Astrocyte (in vitro differentiated cells and primary cell): ENCODE results near the gene ULK4. TPM values are rescaled to one million over a fixed set of nuclear protein-coding genes. Genes with fewer than 3 reads are reported as not detected.

ENCODE experiments used
- DNase-seq: peaks from one replicate; pipeline ENCODE4 v3.0.0-alpha.2; 2010; ENCODE audit warnings: low read depth
- FAIRE-seq: peaks from 2 replicates; lab custom pipeline; 2011; peaks lifted over from hg19 to GRCh38; lab: Jason Lieb, UNC
- H2AFZ ChIP-seq: 2 replicates; pipeline ENCODE4 v1.6.0; 2012; ENCODE audit warnings: low read depth, low read length, inconsistent platforms
- H3K27ac ChIP-seq: 2 replicates; pipeline ENCODE4 v1.5.1; 2011; ENCODE audit warnings: low read depth, low read length, inconsistent platforms
- H3K27me3 ChIP-seq: 2 replicates; pipeline ENCODE4 v1.6.0; 2011; ENCODE audit warnings: low read length, inconsistent platforms; ENCODE audit not compliant: insufficient read depth
- H3K36me3 ChIP-seq: 2 replicates; pipeline ENCODE4 v1.5.1; 2011; ENCODE audit warnings: low read length, inconsistent platforms; ENCODE audit not compliant: insufficient read depth
- H3K4me1 ChIP-seq: 2 replicates; pipeline ENCODE4 v1.5.1; 2011; ENCODE audit warnings: low read length, inconsistent platforms; ENCODE audit not compliant: insufficient read depth
- H3K4me2 ChIP-seq: 2 replicates; pipeline ENCODE4 v1.6.0; 2012; ENCODE audit warnings: low read length, inconsistent platforms
- H3K4me3 ChIP-seq: 2 replicates; pipeline ENCODE4 v1.5.1; 2011; ENCODE audit warnings: low read depth, mild to moderate bottlenecking, low read length, inconsistent platforms; ENCODE audit not compliant: insufficient read depth
- H3K79me2 ChIP-seq: 2 replicates; pipeline ENCODE4 v1.6.0; 2012; ENCODE audit warnings: mild to moderate bottlenecking, low read length, inconsistent platforms; ENCODE audit not compliant: insufficient read depth
- H3K9ac ChIP-seq: 2 replicates; pipeline ENCODE4 v1.6.0; 2012; ENCODE audit warnings: mild to moderate bottlenecking, low read length, inconsistent platforms
- H3K9me3 ChIP-seq: 2 replicates; pipeline ENCODE4 v1.5.1; 2012; ENCODE audit warnings: low read depth, mild to moderate bottlenecking, low read length, inconsistent platforms; ENCODE audit not compliant: insufficient read depth
- H4K20me1 ChIP-seq: 2 replicates; pipeline ENCODE4 v1.6.0; 2012; ENCODE audit warnings: low read length, inconsistent platforms; ENCODE audit not compliant: insufficient read depth
- H3K27ac Mint-ChIP-seq: one replicate; pipeline ENCODE4 v1.8.0; 2021; ENCODE audit warnings: mild to moderate bottlenecking, mixed read lengths; ENCODE audit not compliant: unreplicated experiment
- H3K27me3 Mint-ChIP-seq: one replicate; pipeline ENCODE4 v1.8.0; 2021; ENCODE audit warnings: low read depth, mixed read lengths; ENCODE audit not compliant: unreplicated experiment
- H3K36me3 Mint-ChIP-seq: one replicate; pipeline ENCODE4 v1.8.0; 2021; ENCODE audit warnings: low read depth, mixed read lengths; ENCODE audit not compliant: unreplicated experiment
- H3K4me1 Mint-ChIP-seq: one replicate; pipeline ENCODE4 v1.8.0; 2021; ENCODE audit warnings: low read depth, mixed read lengths; ENCODE audit not compliant: unreplicated experiment
- H3K4me3 Mint-ChIP-seq: one replicate; pipeline ENCODE4 v1.8.0; 2021; ENCODE audit warnings: mild to moderate bottlenecking, moderate library complexity, mixed read lengths; ENCODE audit not compliant: unreplicated experiment
- H3K9me3 Mint-ChIP-seq: one replicate; pipeline ENCODE4 v1.8.0; 2021; ENCODE audit warnings: mild to moderate bottlenecking, mixed read lengths; ENCODE audit not compliant: unreplicated experiment
- CTCF ChIP-seq: IDR thresholded peaks from 2 replicates; pipeline ENCODE4 v1.5.1; 2011; ENCODE audit warnings: low read depth, mild to moderate bottlenecking, inconsistent platforms, low read length, moderate library complexity; ENCODE audit not compliant: insufficient read depth
- EZH2 ChIP-seq: IDR thresholded peaks from 2 replicates; pipeline ENCODE4 v1.6.1; 2012; ENCODE audit warnings: mild to moderate bottlenecking, low read length, inconsistent platforms; ENCODE audit not compliant: insufficient read depth
- total RNA-seq: library from RNA; stranded (reverse); gene quantifications from 2 replicates; pipeline ENCODE4 v1.2.1, GENCODE V29; 2021

Gene ULK4
- total RNA-seq, 1 donor from 2014 or later = 6.6 TPM

- no peak overlapping the region for H3K27ac ChIP-seq
- Mint-ChIP-seq H3K27me3 (no peaks in the 10 kb centered on the region), H3K27ac (no peak overlapping the region), H3K36me3 (no peaks in the 10 kb centered on the region), H3K4me3 (peak overlapping the region; percentile 28), H3K9me3 (no peaks in the 10 kb centered on the region), H3K4me1 (peaks cover 53% of the 10 kb centered on the region)
- no peak for FAIRE-seq
- peak overlapping the region; percentile 19 for H3K4me2 ChIP-seq
- H4K20me1 ChIP-seq = peaks cover 98% of the 10 kb centered on the region
- no peak overlapping the region for H3K9ac ChIP-seq
- H3K79me2 ChIP-seq = peaks cover 100% of the 10 kb centered on the region
- DNase-seq = no peak
- H3K36me3 ChIP-seq = no peaks in the 10 kb centered on the region
- H2AFZ ChIP-seq = no peak overlapping the region
- TF ChIP-seq EZH2 (no peak), CTCF (no peak)
- no peaks in the 10 kb centered on the region for H3K9me3 ChIP-seq
- H3K27me3 ChIP-seq = no peaks in the 10 kb centered on the region
- H3K4me1 ChIP-seq = peaks cover 12% of the 10 kb centered on the region
- no peak overlapping the region for H3K4me3 ChIP-seq
Observed at GRCh38 chr3:41207355-41207754, 754.5 kb downstream of the ULK4 start.

GRCh38 chr3:41205591-41205990 lies 756.3 kb downstream of the ULK4 start:
- no peak for FAIRE-seq
- Mint-ChIP-seq H3K9me3 (no peaks in the 10 kb centered on the region), H3K27ac (no peak overlapping the region), H3K4me3 (peak overlapping the region; percentile 51), H3K4me1 (peaks cover 53% of the 10 kb centered on the region), H3K27me3 (no peaks in the 10 kb centered on the region), H3K36me3 (peaks cover 3% of the 10 kb centered on the region)
- no peaks in the 10 kb centered on the region for H3K36me3 ChIP-seq
- no peak for DNase-seq
- H3K4me1 ChIP-seq = peaks cover 12% of the 10 kb centered on the region
- no peak for TF ChIP-seq CTCF
- TF ChIP-seq EZH2 = no peak
- peaks cover 100% of the 10 kb centered on the region for H3K79me2 ChIP-seq
- no peak overlapping the region for H3K4me3 ChIP-seq
- H3K27me3 ChIP-seq = no peaks in the 10 kb centered on the region
- peaks cover 98% of the 10 kb centered on the region for H4K20me1 ChIP-seq
- no peak overlapping the region for H3K27ac ChIP-seq
- no peaks in the 10 kb centered on the region for H3K9me3 ChIP-seq
- no peak overlapping the region for H2AFZ ChIP-seq
- no peak overlapping the region for H3K9ac ChIP-seq
- H3K4me2 ChIP-seq = no peak overlapping the region

GRCh38 chr3:41204369-41204768 lies 757.5 kb downstream of the ULK4 start:
- Mint-ChIP-seq H3K27me3 (no peaks in the 10 kb centered on the region), H3K27ac (no peak overlapping the region), H3K4me1 (peaks cover 49% of the 10 kb centered on the region), H3K4me3 (peak overlapping the region; percentile 100), H3K9me3 (no peaks in the 10 kb centered on the region), H3K36me3 (peaks cover 3% of the 10 kb centered on the region)
- peak overlapping the region; percentile 93 for H3K4me2 ChIP-seq
- no peak overlapping the region for H3K27ac ChIP-seq
- TF ChIP-seq EZH2 (no peak), CTCF (no peak)
- H3K9ac ChIP-seq = no peak overlapping the region
- FAIRE-seq (no peak), DNase-seq (no peak)
- H3K79me2 ChIP-seq = peaks cover 98% of the 10 kb centered on the region
- H3K4me1 ChIP-seq = peaks cover 12% of the 10 kb centered on the region
- H3K9me3 ChIP-seq = no peaks in the 10 kb centered on the region
- H2AFZ ChIP-seq = no peak overlapping the region
- no peak overlapping the region for H3K4me3 ChIP-seq
- H3K36me3 ChIP-seq = no peaks in the 10 kb centered on the region
- peaks cover 94% of the 10 kb centered on the region for H4K20me1 ChIP-seq
- H3K27me3 ChIP-seq = no peaks in the 10 kb centered on the region
